H1 (cell line): ENCODE measurements around the gene BICD1. TPM values are rescaled to one million over a fixed set of nuclear protein-coding genes. Genes with fewer than 3 reads are reported as not detected.
A peak's percentile ranks its signal among the peaks of the same experiment; 100 is the strongest.

Source experiments
- ATF2 ChIP-seq: IDR thresholded peaks from 2 replicates; pipeline ENCODE4 v1.6.1; 2012; ENCODE audit warnings: low read length, inconsistent platforms
- CBX5 ChIP-seq: fragments of 300-800, 300-1000 bp; sonication (generic); IDR thresholded peaks from 2 replicates; pipeline ENCODE4 v1.7.1; 2016; ENCODE audit warnings: antibody characterized with exemption, low read length, low read depth
- CEBPB ChIP-seq: IDR thresholded peaks from 2 replicates; pipeline ENCODE4 v1.6.1; 2012; ENCODE audit warnings: low read depth, low read length
- E2F6 ChIP-seq: IDR thresholded peaks from 2 replicates; pipeline ENCODE4 v1.6.1; 2012; ENCODE audit warnings: inconsistent platforms
- FOSL1 ChIP-seq: IDR thresholded peaks from 2 replicates; pipeline ENCODE4 v1.6.1; 2011; ENCODE audit warnings: mild to moderate bottlenecking, low read depth, low read length, moderate library complexity; ENCODE audit not compliant: insufficient read depth
- HDAC2 ChIP-seq, 2 experiments: fragments of 300-600 bp in 1 of 2; sonication (generic) in 1 of 2; IDR thresholded peaks; 2 replicates each; pipeline ENCODE4 v1.6.1; 2011 to 2012; ENCODE audit warnings: low read depth in 2 of 2, low read length in 2 of 2, mild to moderate bottlenecking in 2 of 2, moderate library complexity in 2 of 2, borderline replicate concordance in 1 of 2, inconsistent platforms in 1 of 2
- HDAC6 ChIP-seq: IDR thresholded peaks from one replicate; pipeline ENCODE4 v1.7.1; 2012; ENCODE audit warnings: low read depth, mild to moderate bottlenecking, inconsistent platforms, low read length, moderate library complexity
- KDM1A ChIP-seq: fragments of 200-600, 300-600 bp; sonication (generic); IDR thresholded peaks from 2 replicates; pipeline ENCODE4 v1.7.1; 2016; ENCODE audit warnings: mild to moderate bottlenecking, low read length, borderline replicate concordance
- MAX ChIP-seq: IDR thresholded peaks from 2 replicates; pipeline ENCODE4 v1.6.1; 2012; ENCODE audit warnings: inconsistent platforms
- PHF8 ChIP-seq: fragments of 200-600 bp; sonication (generic); conservative IDR thresholded peaks from 2 replicates; pipeline ENCODE4 v1.7.1; 2012; ENCODE audit warnings: low read depth, mild to moderate bottlenecking, inconsistent platforms, low read length, moderate library complexity
- POLR2A ChIP-seq, 2 experiments: IDR thresholded peaks; 1 replicate in 1 of 2; 2 replicates in 1 of 2; pipeline ENCODE4 v1.6.1; 2011; ENCODE audit warnings: low read depth in 2 of 2, low read length in 2 of 2, mild to moderate bottlenecking in 2 of 2; ENCODE audit errors: control extremely low read depth in 1 of 2
- RAD21 ChIP-seq, 2 experiments: IDR thresholded peaks in 1 of 2; conservative IDR thresholded peaks in 1 of 2; 2 replicates each; pipeline ENCODE4 v1.6.1; 2011; ENCODE audit warnings: low read depth in 2 of 2, low read length in 2 of 2, improper control_type of control experiment in 1 of 2, inconsistent platforms in 1 of 2, mild to moderate bottlenecking in 1 of 2, moderate library complexity in 1 of 2
- RXRA ChIP-seq: IDR thresholded peaks from 2 replicates; pipeline ENCODE4 v1.6.1; 2011; ENCODE audit warnings: low read depth, mild to moderate bottlenecking, low read length, moderate library complexity; ENCODE audit not compliant: insufficient read depth
- SP2 ChIP-seq: IDR thresholded peaks from 2 replicates; pipeline ENCODE4 v1.6.1; 2012; ENCODE audit warnings: mild to moderate bottlenecking, low read length, inconsistent platforms
- SP4 ChIP-seq: IDR thresholded peaks from 2 replicates; pipeline ENCODE4 v1.6.1; 2012; ENCODE audit warnings: low read length, inconsistent platforms
- TAF1 ChIP-seq: IDR thresholded peaks from 2 replicates; pipeline ENCODE4 v1.6.1; 2011; ENCODE audit warnings: mild to moderate bottlenecking, low read depth, low read length
- TBP ChIP-seq: IDR thresholded peaks from 2 replicates; pipeline ENCODE4 v1.6.1; 2011; ENCODE audit warnings: low read depth, low read length, improper control_type of control experiment
- TCF12 ChIP-seq: IDR thresholded peaks from 2 replicates; pipeline ENCODE4 v1.6.1; 2011; ENCODE audit warnings: low read depth, mild to moderate bottlenecking, low read length
- YY1 ChIP-seq: IDR thresholded peaks from 2 replicates; pipeline ENCODE4 v1.6.1; 2011; ENCODE audit warnings: low read depth, mild to moderate bottlenecking, low read length
- ZNF274 ChIP-seq: IDR thresholded peaks from 2 replicates; pipeline ENCODE4 v1.7.0; 2012; ENCODE audit warnings: low read length, borderline replicate concordance; ENCODE audit errors: extremely low read depth
- polyA plus RNA-seq, 7 experiments: library from polyadenylated mRNA; depleted of rRNA in 3 of 7; stranded (reverse) in 5 of 7; unstranded in 2 of 7; fragments of >200 nt in 5 of 7; fragments of 200-250 nt in 2 of 7; gene quantifications; 1 replicate in 5 of 7; 2 replicates in 1 of 7; 4 replicates in 1 of 7; pipeline versions ENCODE4 v1.2.1 to v1.2.3, GENCODE V29; 2011 to 2013; ENCODE audit warnings: missing spikeins in 2 of 7, mixed read lengths in 2 of 7
- total RNA-seq: library from RNA; stranded (reverse); fragmentation: NEBNext Ultra II Directional; extraction: Animal tissue kit (Norgen Biotek cat#: 25700); gene quantifications from 2 replicates; pipeline ENCODE4 v1.2.1, GENCODE V29; 2021

BICD1 gene
- total and polyA plus RNA-seq, 2 of the 8 experiments (the other 6 are each of a cell fraction or from before 2014, with no cell fraction given), result 34.1 to 58.4 TPM

DNA sequence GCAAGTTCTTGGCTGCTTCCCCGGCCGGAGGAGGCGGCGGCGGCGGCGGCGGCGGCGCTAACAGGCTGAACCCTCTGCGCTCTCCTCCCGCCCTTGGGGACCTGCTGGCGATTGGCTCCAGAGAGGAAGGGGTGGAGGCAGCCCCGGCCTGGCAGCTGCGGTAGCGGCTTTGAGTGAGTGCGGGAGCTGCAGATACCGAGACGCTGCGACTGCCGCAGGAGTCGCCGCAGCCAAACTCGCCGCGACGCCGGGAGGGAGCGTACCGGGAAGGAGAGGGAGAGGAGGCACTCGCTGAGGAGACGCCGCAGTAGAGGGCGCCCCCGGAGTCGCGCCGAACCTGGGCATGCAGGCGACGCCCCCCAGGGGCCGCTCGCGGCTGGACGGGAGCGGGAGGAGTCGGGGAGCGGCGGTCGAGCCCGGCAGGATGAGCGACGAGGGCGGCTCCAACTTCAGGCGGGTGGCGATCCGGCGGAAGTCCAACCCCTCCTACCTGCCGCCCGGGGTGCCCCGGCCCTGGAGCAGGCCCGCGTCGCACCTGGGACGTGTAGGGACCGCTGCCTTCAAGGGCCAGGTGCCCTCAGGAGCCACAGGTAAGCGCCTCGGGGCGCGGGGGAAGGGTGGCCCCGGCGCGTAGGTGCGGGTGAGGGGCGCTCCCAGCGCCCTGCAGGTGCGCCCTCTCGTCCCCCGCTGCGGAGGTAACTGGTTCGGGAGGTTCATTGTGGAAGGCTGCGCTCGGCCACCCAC, 292.9 kb downstream of the BICD1 start, which contains the start of gene FGD4 (continued):
- TF ChIP-seq E2F6 (peak; percentile 36; the same call in 1 of the 2 replicates), POLR2A (IDR thresholded peaks at IDR 0.05; ENCODE audit: control extremely low read depth in 1 of 2, low read depth in 2 of 2, low read length in 2 of 2) (peak; percentile 21 to 86), TBP (peak; percentile 56), MAX (no peak), SP2 (no peak), PHF8 (peak; percentile 76), RXRA (no peak), ZNF274 (no peak), CEBPB (no peak), ATF2 (no peak; the same call in 1 of the 2 replicates), KDM1A (no peak), YY1 (0 out of 2 replicates have a peak, but pooled peaks have one; percentile 10), RAD21 (IDR thresholded peaks at IDR 0.05 in 1 of 2, conservative IDR thresholded peaks at IDR 0.05 in 1 of 2; ENCODE audit: low read depth in 2 of 2, low read length in 2 of 2) (peak; percentile 44 to 57; a peak in 3 of 4 replicates), TCF12 (0 out of 2 replicates have a peak, but pooled peaks have one; percentile 18), FOSL1 (no peak), HDAC2 (IDR thresholded peaks at IDR 0.05; ENCODE audit: borderline replicate concordance in 1 of 2, low read depth in 2 of 2, low read length in 2 of 2) (no peak), HDAC6 (no peak), TAF1 (peak; percentile 79), CBX5 (no peak), SP4 (no peak)
